Frontal cortex (tissue), 4 donors: Measurements from ENCODE around the gene PUS10. TPM values are rescaled to one million over a fixed set of nuclear protein-coding genes. Genes with fewer than 3 reads are reported as not detected.
A peak's percentile ranks its signal among the peaks of the same experiment; 100 is the strongest.
"Not testable (repeated sequence)": the region's sequence is repeated elsewhere in the genome, so short reads cannot be mapped to it uniquely, and the experiment has no call there.

ENCODE experiments used
- DNase-seq, 2 donors: peaks; one replicate each; pipeline ENCODE4 v3.0.0; 2012; ENCODE audit warnings: low spot score in 2 of 2
- FAIRE-seq: peaks from 2 replicates; lab custom pipeline; 2012; peaks lifted over from hg19 to GRCh38; lab: Jason Lieb, UNC
- total RNA-seq: library from RNA; depleted of rRNA; stranded (reverse); fragments of >200 nt; gene quantifications from one replicate; pipeline ENCODE4 v1.2.3, GENCODE V29; 2014
- donor health status: control.
- donor health status: control.
- donor health status: control.

Gene PUS10
- total RNA-seq, 1 donor from 2014 or later = 4.9 TPM

DNA sequence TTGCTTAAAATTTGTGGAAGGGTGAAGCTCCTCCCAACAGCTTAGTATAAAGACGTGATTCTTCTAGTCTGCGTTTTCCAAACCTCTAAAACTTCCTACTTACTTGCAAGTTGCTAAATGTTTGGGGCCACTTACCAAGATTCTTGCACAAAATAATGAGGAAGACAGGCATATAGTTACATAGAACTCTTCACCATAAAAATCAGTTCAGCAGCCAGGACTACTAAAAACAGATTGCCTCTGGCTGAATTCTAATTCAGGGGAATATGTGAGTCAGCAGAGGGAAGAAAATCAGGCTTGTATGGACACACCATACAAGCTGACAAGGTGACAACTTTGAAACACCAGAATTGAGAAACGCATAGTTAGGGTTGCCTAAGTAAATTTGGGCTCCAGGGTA is 3.3 kb downstream of the PUS10 start:
- FAIRE-seq (no peak), DNase-seq (no peak)

DNA sequence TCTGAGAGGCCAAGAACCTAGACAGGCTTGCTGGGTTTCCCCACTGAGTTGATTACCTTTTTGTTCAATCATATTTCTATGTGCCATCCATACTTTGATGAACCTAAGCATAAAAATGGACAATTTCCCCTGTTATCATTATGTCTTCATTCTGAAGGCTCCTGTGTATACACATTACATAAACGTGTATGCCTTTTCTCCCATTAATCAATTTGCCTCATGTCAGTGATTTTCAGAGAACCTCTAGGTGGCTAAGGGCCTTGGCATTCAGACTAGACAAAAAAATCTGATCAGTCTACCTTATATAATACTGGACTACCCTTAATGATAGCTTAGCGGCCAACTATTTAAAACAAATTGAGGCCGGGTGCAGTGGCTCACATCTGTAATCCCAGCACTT is 4.7 kb downstream of the PUS10 start:
- FAIRE-seq (no peak), DNase-seq (no peak)

DNA sequence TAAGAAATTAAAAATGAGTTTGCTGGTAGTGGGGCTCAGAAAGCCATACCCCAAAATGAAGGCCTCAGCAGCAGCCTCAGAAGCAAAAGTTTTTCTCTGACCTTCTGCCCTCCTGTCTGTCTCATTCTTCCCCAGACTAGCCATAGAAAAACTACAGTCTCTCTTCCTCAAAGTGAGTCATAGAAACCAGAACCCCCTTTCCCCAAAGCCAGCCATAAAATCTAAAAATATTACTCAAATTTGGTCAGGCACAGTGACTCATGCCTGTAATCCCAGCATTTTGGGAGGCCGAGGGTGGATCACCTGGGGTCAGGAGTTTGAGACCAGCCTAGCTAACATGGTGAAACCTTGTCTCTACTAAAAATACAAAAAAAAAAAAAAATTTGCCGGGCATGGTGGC is 5.8 kb downstream of the PUS10 start:
- DNase-seq, FAIRE-seq: not testable (repeated sequence)

DNA sequence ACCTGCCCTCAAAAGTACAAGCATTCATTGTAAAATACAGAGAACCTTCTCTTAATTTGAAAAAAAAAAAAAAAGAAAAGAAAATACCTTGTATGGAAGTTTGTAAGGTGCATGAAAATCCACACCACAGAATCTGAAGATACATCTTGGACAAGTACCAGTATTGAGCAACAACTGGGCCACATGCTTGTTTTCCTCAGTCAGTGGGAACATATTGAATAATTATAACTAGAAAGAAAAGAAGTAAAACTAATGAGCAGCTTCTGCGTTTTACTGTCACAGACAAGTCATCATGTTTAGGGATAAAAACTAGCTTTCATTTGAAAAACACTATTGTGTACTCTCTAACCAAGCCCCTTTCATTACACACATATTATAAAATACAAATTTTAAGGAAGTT is 6.4 kb downstream of the PUS10 start:
- FAIRE-seq = no peak
- DNase-seq = no peak

DNA sequence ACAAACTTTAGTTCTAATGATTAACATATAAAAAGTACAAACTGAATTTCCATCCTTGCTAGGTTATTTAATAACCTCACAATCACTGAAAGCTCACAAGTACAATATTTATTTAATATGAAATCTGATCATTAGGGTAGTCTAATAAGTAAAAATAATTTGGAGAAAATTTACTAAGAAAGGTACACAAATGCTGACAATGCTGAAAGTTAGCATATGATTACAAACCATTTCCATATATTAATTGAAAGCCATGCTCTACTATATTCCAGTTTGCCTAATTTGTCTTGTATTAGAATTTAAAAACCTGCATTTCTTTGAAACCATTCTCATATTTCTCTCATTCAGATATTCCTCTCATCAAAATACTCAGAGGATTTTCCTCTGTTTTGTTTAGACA is 8.7 kb downstream of the PUS10 start:
- no peak for DNase-seq
- FAIRE-seq = no peak

DNA sequence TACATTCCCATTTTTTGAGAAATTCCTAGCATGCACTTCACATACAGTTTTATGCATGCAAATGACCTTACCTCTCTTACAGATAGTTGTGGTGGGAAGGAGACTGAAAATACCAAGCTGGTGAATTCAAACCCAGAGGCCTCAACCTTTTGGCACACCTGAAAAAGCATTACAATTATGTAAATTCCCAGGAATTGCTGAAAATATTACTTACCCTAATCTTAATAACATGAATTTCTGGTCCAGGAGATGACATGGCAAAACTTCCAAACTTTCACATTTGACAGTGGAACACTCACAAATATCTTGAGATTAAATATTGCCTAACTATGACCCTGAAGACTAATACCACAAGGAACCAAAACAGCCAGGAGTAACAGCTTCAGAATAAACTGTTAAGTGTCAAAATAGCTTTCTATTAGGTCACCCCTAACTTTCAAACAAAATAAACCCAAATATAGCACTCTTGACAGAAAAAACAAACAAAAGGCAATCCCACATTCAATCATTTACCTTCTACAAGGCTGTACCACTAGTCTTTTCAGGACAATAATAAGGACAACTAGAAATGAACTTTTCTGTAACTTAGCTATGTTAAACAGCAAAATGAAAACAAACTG is 11.5 kb downstream of the PUS10 start:
- FAIRE-seq (no peak), DNase-seq (no peak)

DNA sequence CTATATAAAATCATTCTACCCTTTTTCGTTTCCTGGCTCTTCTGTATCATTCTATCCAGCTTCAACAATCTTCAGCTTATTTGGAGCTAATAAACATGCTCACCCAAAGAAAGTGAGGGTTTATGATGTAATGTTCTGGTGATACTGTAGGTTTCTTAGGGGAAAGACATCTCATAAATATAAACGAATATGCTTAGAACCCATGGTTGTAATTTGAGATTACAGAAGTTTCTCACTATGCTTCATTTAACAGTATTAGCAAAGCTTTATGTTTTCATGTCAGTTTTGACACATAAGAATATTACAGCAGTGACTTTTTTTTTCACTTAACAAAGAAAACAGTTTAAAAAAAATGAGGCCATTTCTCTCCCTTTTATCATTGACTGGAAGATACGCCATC is 12.3 kb downstream of the PUS10 start:
- DNase-seq (no peak), FAIRE-seq (no peak)

DNA sequence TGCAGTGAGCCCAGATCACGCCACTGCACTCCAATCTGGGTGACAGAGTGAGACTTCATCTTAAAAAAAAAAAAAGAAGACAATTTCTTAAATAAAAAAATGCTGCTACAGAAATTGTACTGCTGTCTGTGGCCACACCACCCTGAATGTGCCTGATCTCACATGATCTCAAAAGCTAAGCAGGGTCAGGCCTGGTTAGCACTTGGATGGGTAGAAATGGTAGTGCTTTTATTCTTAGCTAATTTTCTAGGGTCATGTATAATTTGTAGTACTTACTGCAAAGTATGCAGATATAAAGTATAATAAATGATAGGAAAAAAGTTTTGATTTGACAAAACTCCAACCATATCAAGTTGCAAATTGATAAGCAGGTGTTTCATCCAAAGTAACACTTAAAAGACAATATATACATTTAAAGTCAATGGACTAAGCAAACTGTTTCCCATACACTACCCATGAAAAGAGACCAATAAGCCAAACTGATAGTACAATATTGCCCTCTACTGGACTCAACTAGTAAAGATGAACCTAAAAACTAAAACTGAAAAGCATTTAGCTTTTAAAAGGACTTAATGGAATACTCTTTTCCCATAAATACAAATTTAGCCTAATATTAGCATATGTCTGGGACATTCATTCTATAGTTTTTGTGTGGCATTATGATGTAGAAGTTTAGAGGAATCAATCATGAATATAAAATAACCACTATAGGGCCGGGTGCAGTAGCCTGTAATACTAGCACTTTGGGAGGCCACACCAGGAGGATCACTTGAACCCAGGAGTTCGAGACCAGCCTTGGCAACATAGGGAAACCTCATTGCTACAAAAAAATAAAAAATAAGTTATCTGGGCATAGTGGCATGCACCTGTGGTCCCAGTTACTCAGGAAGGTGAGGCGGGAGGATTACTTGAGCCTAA is 19.2 kb downstream of the PUS10 start:
- peak in 1 of 2 donors; percentile 36 for DNase-seq
- FAIRE-seq = peak; percentile 89

DNA sequence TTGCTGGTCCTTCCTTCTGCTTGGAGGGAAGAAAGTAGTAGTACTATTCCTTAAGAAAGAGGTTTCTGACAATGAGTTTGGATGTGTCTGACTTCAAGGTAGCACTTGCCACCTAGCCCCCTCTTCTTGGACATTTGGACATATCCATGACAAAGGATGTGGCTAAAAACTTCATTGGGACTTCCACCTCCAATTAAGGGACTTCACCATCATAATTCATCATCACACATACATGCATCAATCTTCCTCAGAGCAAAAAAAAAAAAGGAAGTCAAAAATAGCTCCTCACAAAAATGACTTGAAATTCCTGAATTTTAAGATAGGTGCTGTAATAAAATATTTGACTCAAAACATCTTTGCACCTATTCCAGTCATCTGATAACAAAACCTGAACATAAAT is 23.9 kb downstream of the PUS10 start:
- FAIRE-seq (no peak), DNase-seq (no peak)

DNA sequence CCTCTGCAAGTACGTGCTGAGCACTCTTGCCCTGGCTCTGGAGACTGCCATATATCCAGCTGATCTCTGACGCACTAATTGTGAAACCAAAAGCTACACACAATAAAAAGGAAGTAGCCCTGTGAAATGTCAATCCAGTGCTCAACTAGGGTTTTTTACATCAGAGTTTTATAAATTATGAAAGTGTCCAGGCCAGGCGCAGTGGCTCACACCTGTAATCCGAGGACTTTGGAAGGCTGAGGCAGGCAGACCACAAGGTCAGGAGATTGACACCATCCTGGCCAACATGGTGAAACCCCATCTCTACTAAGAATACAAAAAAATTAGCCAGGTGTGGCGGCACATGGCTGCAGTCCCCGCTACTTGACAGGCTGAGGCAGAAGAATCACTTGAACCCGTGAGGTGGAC is 25.1 kb downstream of the PUS10 start:
- FAIRE-seq (no peak), DNase-seq (no peak)

DNA sequence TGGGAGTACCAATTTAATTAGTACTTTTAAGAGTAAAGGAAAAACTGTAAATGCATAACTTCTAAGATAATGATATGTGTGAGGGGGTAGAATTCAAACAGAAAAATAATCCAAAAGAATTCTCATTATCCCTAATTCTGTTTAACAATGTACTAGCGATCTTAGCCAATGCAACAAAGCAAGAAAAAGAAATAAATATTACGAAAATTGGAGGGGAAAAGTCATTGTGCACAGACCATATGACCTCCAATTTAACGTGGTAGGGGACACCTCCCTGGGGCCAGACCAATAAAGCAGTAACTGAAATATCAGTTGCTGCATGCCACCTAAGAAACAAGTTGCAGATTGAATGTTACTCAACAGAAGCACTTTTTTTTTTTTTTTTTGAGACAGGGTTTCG is 26.4 kb downstream of the PUS10 start:
- no peak for FAIRE-seq

DNA sequence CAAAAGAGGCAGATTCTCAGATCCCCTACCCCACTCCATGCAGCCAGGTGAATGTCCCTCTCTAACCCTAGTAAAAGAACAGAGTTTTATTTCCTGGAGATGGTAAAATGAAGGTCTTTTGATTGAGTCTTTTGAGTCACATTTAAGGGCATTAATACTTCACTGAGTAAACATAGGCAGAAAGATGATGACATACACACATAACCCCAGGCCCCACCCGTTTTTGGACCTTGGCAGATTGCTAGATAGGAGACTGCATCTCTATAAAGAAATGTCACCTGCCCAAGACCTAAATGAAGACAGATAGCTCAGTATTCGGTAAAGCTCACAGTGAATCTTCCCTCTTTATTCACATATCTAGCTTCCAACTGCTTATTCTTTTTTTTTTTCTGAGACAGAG is 28.8 kb downstream of the PUS10 start:
- no peak for DNase-seq
- no peak for FAIRE-seq

More for the DNA sequence above, 26.4 kb downstream of the PUS10 start:
- no peak for DNase-seq

DNA sequence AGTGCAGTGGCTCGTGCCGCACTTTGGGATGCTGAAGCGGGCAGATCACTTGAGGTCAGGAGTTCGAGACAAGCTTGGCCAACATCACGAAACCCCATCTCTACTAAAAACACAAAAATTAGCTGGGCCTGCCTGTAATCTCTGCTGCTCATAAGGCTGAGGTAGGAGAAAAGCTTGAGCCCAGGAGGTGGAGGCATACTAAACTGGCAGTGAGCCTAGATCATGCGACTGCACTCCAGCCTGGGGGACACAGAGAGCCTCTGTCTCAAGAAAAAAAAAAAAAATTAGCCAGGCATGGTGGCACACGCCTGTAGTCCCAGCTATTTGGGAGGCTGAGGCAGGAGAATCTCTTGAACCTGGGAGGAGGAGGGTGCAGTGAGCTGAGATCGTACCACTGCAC is 30.4 kb downstream of the PUS10 start:
- not testable (repeated sequence) for DNase-seq, FAIRE-seq

DNA sequence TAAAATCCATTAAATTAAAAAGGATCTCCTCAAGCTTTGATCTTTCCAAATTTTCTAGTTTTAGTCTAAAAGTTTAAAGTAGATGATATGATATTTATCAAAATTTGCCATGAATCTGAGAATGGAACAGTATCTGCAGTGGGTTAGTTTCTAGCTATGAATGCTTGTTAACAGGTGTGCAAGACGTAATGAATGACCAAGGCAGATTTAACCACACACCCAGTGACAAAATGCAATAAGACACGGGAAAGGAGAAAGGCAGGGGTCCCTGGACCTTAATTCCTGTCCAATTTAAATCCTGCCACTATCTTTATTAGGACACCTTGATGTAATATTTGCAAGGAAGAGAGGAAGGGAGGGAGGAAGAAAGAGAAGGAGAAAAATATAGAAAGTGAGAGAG is 31.0 kb downstream of the PUS10 start:
- FAIRE-seq (no peak), DNase-seq (no peak)

DNA sequence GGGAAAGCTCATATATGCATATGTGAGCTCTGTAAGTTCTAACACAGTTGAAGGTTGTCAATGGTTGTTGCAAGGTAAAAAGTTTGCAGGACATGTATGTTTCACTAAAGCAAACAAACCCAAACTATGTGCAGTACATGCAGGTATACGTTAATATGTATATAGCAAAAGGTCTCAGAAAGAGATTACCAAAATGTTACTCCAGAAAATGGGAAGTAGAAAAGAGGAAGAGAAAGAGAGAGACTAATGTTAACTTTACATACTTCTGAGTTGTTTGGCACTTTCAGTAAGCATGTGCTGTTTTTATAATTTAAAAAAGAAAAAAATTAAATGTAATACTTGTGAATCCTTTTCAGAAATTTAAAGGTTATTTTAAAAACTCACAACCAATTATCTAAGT is 33.3 kb downstream of the PUS10 start:
- no peak for FAIRE-seq
- no peak for DNase-seq

DNA sequence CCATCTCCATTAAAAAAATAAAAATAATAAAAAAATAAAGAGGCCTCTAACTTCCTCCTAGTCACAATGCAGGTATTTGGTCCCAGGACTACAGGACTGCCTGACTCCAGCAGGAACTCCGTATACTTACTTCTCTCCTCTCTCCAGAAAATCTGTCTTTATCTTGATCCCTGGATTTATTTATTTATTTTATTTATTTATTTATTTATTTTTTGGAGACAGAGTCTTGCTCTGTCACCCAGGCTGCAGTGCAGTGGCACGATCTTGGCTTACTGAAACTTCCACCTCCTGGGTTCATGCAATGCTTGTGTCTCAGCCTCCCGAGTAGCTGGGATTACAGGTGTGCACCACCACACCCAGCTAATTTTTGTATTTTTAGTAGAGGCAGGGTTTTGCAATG is 36.0 kb downstream of the PUS10 start:
- not testable (repeated sequence) for DNase-seq, FAIRE-seq

DNA sequence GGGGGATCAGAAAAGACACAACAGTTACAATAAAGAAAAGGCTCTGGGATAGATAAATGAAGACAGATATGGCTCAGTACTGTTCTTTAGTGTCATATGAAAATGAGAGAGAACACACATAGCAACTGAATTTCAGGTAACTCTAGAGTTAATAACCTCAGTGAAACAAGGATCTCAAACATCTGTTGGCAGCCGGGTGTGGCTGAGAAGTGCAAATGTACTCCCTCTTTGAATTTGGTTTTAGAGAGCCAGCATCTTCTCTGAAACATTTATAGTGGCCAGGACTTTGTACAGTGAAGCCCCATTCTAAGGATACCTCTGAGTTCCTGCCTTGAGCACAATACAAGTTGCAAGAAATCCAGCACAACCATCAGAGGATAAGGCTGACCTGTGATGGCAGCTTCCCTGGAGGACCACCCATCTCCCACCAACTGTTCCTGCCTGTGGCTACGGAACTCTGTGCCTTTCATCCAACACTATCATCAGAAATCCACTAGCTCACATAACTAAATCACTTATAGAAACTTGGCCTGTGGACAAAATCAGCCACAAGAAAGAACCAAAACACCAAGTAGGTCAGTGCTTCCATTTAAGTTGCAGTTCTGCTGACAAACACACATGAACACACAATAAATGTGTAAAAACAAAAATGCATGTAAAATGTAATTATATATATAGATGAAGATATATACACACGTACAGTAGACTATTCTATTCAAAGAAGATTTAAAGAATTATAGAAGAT is 37.8 kb downstream of the PUS10 start:
- FAIRE-seq (no peak), DNase-seq (no peak)

DNA sequence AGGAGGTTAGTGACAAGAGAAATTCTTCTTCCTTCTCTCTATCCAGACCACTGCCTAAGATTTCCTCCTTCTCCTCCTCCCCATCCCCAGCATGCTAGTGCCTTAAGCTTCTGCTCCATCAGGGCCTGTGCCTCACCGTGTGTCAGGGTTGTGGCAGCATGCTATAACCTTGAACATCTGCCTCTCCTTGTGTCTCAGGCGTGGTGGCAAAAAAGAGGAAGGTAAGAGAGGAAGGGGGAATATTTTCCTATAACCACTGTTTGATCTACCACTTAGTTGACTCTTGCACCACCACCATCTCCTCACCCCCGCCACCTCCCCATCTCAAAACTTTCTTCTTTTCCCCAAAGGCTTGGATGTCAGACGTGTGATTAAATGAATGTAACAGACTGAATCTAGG is 38.8 kb downstream of the PUS10 start:
- DNase-seq (no peak), FAIRE-seq (no peak)

DNA sequence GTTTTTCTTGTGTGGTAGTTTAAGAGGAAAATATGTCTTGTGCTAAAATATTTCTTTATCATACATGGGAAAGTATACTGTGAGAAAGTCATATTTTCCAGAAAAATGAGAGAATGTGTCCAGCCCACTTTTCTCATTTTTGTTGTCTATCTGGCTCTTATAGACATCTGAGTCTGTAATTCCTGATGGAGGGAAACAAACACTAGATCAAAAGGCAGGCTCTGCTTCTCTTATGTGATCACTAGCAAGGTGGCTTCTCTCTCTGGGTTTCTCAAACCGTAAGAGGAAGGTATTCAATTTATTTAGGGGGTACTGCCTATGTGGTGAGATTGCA is 40.5 kb downstream of the PUS10 start:
- no peak for FAIRE-seq
- no peak for DNase-seq

DNA sequence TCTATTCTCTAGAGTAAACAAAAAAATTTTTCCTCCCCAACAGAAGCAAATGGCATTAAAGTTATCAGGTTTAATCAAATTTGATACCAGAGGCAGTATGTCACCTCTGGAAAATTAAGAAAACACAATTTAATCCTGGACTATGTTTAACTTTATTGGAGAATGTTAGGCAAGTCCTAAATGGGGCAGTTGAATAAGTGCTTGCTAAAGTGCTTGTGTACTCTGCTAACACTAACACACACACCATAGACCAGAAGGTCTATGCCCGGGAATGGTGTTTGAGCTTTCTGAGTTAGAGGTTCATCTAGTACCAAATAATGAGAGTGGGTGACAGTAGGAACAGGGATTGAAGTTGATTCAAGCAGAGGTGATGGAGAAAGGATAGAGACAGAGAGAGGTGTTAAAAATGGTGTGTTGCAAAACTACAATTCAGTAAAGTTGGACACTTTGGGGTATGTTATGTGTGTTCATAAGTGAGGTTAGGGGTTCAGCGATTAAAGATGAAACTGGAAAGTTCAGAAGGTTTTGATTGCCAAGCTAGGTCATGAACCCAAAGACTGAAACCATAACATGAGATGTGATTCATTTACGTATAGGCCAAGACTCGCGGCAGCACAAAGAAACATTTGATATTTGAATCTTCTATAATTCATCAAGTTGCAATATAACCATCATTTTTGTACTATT is 41.0 kb downstream of the PUS10 start:
- DNase-seq (no peak), FAIRE-seq (no peak)
